T1000 (cell line): ENCODE measurements around the gene FYCO1.

Source experiments
- DNase-seq: peaks from one replicate; lab custom pipeline; 2025; ENCODE audit warnings: mixed read lengths; lab: John Stamatoyannopoulos, UW

Gene FYCO1

DNA sequence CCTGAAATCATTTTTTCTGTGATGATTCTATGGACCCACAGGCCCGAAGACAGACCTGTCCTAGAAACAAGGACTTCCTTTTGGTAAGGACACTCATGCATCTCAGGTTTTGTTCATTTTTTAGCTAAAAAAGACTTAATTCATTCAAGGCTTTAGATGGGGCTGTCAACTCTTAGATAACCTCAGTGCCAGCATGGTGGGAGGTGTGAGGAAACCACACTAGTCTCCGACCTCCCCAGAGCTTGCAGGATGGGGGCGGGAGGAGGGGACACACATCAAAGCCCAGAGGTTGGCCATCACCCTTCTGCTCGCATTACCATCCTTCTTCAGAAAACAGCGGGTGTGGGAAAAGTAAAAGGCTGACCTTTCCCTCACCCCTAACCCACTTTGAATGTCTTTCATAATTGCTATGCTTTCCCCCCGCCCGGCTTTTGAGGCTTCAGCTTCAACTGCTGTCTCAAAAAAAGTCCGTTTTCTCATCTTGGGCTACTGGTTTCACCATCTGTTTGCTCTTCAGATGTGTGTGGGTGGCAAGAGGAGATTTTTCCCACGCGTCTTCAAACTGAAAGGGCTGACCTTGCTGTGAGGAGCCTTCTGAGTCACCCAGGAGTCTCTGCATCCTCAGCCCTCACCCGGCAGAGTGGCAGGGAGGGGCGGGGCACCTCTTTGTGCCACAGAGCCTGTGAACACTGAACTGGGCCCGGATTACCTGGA is 79.9 kb downstream of the FYCO1 start:
- DNase-seq = no peak

DNA sequence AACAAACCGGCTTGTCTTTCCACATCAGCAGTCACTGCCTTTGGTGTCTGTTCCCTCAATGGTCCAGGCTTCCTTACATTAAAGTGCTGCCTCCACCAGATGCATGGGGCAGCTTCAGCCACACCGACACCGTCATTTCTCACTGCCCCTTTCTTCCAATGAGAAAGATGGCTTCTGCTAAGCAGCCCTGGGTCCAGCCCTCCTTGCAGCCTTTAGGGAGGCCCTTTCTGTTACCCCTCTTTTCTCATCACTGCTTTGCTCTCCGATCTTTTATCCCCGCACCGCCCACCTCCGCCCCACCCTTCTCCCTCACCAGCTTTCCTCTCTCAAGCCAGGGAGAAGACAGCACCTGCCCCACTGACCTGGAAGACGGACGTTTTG is 80.6 kb downstream of the FYCO1 start:
- no peak for DNase-seq

DNA sequence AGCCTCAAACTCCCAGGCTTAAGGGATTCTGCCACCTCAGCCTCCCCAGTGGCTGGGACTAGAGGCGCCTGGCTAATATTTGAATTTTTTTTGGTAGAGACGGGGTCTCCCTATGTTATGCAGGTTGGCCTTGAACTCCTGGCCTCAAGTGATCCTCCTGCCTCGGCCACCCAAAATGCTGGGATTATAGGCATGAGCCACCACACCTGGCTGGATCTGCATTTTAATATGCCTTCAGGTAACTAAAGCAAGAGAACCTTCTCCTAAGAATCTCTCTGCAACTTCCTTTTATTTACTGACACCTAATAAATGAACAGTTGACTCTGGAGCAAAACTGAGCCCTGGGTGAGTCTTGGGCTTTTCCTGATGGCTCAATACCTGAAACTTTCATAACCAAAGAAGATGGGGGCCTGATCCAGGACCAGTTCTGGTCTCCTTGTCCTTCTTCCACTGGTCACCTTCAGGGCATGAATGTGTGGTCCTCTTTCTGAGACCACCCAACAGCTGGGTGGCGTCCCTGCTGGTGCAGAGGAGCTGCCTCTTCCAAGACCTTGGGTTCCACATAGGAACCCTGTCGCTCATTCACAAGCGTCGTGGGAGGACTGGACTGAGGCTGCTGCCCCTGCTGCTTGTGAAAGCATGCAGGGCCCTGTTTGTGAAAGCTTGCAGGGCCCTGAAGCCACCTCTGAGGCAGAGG is 81.1 kb downstream of the FYCO1 start:
- no peak for DNase-seq

- no peak for DNase-seq
These were observed 83.2 kb downstream of the FYCO1 start for GRCh38 chr3:45912435-45912834.

DNA sequence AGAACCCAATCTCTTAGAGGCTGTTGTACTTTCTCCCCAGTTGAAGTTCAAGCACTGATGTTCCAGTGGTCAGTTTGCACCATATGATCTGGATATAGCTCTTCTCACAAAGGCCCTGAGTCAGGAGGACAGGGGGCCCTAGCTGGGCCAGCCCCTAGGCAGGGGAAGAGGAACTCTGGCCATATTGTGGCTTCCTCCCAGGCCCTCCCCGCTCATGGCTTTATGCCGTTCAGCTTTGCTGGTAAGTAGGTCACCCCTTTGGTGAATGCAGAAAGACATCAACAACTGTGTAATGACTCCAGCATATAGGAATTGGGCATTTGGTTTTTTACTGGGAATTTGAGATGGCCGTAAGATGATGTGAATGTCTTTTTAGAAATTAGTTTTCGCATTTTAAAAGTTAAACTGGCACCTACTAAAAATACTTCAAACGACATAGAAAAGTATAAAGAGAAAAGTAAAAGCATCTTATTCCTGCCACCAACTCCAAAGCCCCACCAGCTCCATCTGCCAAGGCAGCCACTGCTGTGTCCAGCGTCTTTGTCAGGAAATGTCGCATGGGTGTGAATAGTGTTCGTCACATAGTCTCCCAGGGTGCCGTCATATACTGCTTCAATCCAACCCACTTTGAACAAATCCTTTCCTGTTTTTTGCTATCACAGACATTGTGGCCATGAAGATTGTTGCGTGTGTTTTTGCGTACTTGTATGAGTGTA is 84.0 kb downstream of the FYCO1 start:
- no peak for DNase-seq

- DNase-seq = no peak
These were observed 84.7 kb downstream of the FYCO1 start for GRCh38 chr3:45910892-45911291.

DNA sequence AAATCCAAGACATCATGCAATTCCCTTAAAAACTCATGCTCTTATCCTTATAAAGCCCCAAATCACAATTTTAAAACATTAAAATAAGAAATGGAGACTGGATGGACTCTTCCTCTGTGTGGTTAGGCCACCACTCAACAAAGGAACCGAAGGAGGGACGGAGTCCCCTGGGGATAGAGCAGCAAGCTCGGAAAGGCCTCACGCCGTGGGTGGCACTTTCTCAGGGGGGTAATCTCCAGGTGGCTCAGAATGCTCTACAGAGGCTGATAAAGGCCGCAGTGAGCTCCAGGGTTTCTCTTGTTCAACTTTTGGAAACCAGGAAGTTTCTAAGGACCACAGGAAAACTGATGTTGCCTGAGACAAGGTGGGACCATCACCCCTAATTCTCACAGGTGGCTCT is 86.1 kb downstream of the FYCO1 start:
- DNase-seq = no peak

GRCh38 chr3:45908761-45909160 is 86.9 kb downstream of the FYCO1 start:
- no peak for DNase-seq

GRCh38 chr3:45907769-45908705 is 87.6 kb downstream of the FYCO1 start:
- no peak for DNase-seq

DNA sequence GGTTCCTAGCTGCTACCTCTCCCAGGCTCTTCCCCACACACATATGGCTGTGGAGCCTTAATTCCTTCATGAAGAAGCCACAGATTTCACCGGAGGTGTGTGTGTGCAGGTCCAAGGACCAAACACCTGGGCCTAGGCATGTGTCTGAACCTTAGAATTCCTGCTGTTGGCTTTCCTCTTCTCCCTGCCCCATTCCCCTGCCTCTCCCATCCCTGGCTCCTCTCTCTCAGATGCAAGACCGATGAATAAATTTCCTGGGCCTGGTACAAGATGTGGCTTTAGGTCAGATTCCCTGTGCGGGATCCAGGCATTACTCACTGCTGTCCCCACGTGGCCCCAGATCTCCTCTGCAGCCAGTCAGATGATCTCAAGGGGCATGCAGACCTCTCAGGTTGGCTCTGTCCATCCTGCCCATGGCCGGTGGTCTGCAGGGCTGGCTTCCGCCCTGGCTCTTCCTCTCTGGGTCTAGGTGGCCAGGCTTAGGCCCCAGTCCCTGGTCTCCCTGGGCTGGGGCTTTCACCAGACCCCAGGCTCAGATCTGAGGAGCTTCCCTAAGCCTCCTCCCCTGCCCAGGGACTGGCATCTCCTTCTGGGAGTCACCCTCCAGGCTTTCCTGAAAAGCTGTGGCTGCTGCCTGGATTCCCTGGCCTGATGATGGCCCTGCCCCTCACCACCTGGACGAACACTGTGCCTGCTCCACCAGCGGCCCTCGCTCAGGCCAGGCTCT is 88.8 kb downstream of the FYCO1 start:
- DNase-seq = no peak

GRCh38 chr3:45905755-45906154 is 89.9 kb downstream of the FYCO1 start:
- no peak for DNase-seq

DNA sequence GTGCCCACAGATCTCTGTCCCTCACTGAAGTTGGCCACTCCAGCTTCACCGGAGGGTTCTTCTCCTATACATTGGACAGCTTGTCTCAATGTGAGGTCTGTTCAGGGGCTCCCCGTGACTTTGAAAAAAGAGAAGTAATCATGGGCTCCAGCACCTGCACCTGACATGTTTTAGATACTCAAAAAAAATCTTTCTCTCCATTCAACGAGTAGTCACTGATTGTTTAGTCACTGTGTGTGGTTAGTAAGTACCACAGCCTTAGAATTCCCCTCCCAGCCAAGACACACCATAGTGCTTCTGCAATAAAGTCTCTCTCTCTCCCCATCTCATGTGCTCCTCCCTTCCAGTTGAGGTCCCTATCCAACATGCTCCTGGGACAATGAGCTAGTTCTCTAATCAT is 90.7 kb downstream of the FYCO1 start:
- no peak for DNase-seq

- DNase-seq = no peak
These were observed 98.7 kb downstream of the FYCO1 start for GRCh38 chr3:45896956-45897355.

DNA sequence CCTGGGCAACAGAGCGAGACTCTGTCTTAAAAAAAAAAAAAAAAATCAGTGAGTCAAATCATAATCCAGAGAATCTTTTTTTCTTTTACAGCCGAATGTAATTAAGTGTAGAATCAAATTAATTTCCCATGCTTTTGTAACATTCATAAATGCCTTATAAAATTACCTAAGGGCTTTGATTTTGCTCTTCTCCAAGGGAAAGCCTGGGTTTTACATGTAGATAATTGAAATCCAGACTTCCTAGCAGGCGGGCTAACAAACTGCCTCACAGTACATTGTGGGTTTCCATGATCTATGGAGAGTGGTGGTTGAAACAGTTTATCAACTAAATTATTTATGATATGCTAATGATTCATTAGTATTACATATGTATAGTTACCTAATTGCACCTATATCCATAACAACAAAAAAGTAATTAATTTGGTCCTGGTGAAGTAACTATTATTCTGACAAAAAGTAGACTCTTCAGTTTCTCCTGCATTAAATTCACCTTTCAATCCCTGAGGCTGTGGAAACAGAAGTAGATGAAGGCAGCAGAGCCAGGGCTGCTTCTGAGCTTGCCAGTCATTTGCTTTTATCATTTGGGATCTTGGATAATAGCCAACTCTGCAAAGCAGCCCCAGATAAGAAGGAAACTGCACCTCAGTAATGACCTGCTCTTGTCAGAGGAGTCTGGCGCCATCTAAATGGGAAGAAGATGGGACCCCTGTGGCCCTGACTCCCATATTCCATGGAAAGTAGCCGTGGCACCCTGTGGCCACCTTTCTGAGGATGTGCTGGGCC is 99.7 kb downstream of the FYCO1 start:
- DNase-seq = no peak

DNA sequence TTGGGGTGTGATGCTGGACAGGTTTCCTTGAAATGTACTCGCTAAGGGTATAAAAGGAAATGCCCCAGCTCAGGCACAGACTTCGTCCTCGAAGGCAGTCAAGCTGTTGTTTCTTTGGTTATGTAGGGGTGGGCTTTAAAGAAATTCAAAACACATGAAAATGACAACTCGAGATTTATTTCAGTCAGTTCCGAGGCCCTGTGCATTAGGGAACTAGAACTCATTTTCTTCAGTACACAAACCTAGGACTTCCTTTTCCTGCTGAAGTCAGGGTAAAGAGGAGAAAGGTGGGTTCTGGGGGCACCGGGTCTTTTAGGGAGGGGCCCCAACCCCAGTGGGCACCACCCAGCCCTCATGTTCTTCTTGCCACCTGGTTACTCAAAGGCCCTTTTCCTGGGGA is 101.6 kb downstream of the FYCO1 start:
- no peak for DNase-seq

- DNase-seq = no peak
These were observed 103.5 kb downstream of the FYCO1 start for GRCh38 chr3:45892161-45892560.

DNA sequence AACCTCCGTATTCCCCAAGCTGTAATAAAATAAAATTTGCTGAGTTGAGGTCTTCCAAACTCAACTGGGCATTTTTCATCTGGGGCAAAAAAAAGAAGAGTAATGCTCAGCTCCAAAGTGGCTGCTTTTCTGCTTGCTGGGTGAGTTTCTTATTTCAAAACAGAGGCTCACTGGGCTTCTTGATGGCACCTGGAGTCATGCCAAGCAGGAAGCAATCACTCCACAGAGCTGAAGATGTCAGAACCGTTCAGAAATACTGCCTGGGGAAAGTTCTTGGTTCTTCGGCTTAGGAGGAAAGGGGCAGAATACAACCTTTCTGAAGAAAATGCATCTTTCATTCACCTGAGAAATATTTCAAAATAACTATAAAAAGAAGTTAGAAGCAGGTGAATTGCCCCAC is 105.2 kb downstream of the FYCO1 start:
- no peak for DNase-seq

DNA sequence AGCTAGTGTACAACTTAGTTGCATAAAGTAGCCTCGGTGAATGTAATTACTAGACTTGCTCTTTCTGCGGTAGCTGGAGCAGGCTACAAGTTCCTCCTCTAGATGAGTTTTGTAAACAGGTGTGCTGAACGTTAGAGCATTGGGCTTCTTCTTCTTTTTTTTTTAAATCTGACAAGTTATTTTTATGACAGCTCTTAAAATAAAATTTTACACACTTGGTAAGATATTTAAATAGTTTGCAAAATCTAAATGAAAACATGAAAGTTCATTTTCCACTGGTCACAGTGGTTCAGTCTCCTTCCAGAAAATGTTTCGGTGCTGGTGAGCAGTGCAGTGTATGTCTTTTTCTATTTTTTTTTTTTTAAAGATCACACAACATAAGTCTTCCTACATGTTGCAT is 106.3 kb downstream of the FYCO1 start:
- no peak for DNase-seq

DNA sequence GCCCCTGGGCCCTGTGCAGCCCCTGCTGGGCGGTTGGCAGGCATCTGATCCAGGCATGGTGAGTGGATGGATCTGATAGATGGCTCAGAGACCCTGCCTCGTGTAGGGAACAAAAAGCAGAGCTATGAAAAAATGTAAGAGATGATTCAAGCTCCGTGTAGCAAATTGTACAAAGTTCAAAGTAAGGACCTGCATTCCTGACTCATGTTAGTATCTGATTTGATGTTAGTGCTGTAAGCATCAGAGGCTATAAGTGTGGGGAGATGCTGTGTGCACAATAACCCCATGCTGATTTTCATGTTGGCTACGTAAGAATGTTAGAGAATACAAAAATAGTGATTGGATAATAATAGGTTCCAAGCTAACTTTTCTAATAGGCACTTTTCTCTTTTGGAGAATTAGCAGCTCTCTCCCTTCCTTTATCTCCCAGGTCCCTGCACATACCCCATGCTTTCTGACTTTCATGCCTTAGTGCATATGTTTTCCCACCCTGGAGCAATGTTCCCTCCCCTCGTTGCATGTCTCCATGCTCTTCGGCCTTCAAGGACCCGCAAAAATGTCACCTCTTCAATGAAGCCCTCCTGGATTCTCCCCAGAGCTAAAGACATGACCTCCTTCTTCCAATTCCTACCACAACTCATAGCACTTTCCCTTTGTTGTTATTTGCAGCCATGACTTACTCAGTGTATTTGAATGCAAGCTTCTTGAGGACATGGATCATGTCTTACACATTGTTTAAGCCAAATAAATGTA is 107.7 kb downstream of the FYCO1 start:
- DNase-seq = no peak

GRCh38 chr3:45887285-45887684 is 108.3 kb downstream of the FYCO1 start:
- no peak for DNase-seq
